Measurements from ENCODE around the gene RAD51B.

DNA sequence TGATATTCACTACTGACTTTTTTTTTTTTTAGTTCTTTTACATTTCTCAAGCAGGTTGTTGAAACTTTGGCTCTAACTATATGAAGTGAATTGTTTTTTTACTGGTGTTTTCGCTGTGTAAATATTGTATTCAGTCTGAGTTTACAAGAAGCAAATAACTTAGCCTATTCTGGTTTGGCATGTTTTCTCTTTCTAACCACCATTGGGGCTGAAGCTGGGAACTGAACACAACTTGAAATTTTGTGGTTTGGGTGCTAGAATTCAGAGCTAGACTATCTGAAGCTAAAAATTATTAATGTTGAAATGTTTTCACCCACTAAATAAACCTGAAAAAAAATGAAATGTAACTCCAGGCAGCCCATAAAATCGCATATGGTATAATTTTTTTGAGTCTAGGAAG, 37.2 kb downstream of the RAD51B start:
- TF ChIP-seq CTCF (conservative IDR thresholded peaks at IDR 0.05), result no peak
- no peak for TF ChIP-seq EZH2 (IDR thresholded peaks at IDR 0.05; ENCODE audit: low read depth)
